OCI-LY7 (cell line): ENCODE measurements around the gene UTP14A. TPM values are rescaled to one million over a fixed set of nuclear protein-coding genes. Genes with fewer than 3 reads are reported as not detected.
A peak's percentile ranks its signal among the peaks of the same experiment; 100 is the strongest.

Experiments
- BruUV-seq: library from RNA; stranded (reverse); fragments of 400-500 nt; replicated peaks from 2 replicates; lab custom pipeline; 2021; lab: Mats Ljungman, UMichigan
- CTCF ChIA-PET: fragments of 300-600 bp; sonication (Branson Sonifier 250); formaldehyde crosslinking; loops from one replicate; lab custom pipeline; 2022; ENCODE audit warnings: antibody characterized with exemption; ENCODE audit not compliant: unreplicated experiment; lab: Charles Lee
- POLR2A ChIA-PET: fragments of 300-600 bp; sonication (Branson Sonifier 250); formaldehyde crosslinking; loops from one replicate; lab custom pipeline; 2022; ENCODE audit warnings: antibody characterized with exemption; lab: Charles Lee
- DNase-seq: peaks from one replicate; pipeline ENCODE4 v3.0.0-alpha.2; 2015; ENCODE audit warnings: low spot score
- H2AFZ ChIP-seq: fragments of 200-600 bp; sonication (generic), shearing (Covaris generic); 2 replicates; pipeline ENCODE4 v1.6.1; 2014; ENCODE audit warnings: mild to moderate bottlenecking, antibody characterized with exemption, low read length, moderate library complexity
- H3K27ac ChIP-seq: fragments of 200-600 bp; sonication (generic); 2 replicates; pipeline ENCODE4 v1.5.1; 2014; ENCODE audit warnings: mixed run types, low read depth, mild to moderate bottlenecking, moderate library complexity, low read length, inconsistent platforms; ENCODE audit not compliant: poor library complexity, severe bottlenecking
- H3K36me3 ChIP-seq: fragments of 200-600 bp; sonication (generic); 2 replicates; pipeline ENCODE4 v1.6.1; 2014; ENCODE audit warnings: mild to moderate bottlenecking, antibody characterized with exemption, low read length, moderate library complexity, mixed read lengths; ENCODE audit not compliant: insufficient read depth
- H3K4me1 ChIP-seq: fragments of 200-600 bp; sonication (generic); 2 replicates; pipeline ENCODE4 v1.5.1; 2014; ENCODE audit warnings: mild to moderate bottlenecking, low read length; ENCODE audit not compliant: insufficient read depth, poor library complexity, severe bottlenecking
- H3K4me2 ChIP-seq: fragments of 200-600 bp; sonication (generic); 2 replicates; pipeline ENCODE4 v1.6.1; 2014; ENCODE audit warnings: mild to moderate bottlenecking, low read length
- H3K4me3 ChIP-seq: fragments of 200-600 bp; sonication (generic); 2 replicates; pipeline ENCODE4 v1.5.1; 2014; ENCODE audit warnings: mild to moderate bottlenecking, low read depth, low read length; ENCODE audit not compliant: poor library complexity, severe bottlenecking
- H3K79me2 ChIP-seq: fragments of 200-600 bp; sonication (generic); 2 replicates; pipeline ENCODE4 v1.6.1; 2016; ENCODE audit warnings: low read depth, mild to moderate bottlenecking, low read length, moderate library complexity, mixed read lengths; ENCODE audit not compliant: insufficient read depth
- H3K9me2 ChIP-seq: fragments of 200-600 bp; sonication (generic); 2 replicates; pipeline ENCODE4 v1.6.1; 2016; ENCODE audit warnings: mild to moderate bottlenecking, low read length, mixed read lengths; ENCODE audit not compliant: insufficient read depth
- H3K9me3 ChIP-seq: fragments of 200-600 bp; sonication (generic); 2 replicates; pipeline ENCODE4 v1.6.1; 2014; ENCODE audit warnings: mild to moderate bottlenecking, mixed run types, low read length, mixed read lengths
- H4K20me1 ChIP-seq: fragments of 200-600 bp; sonication (generic); 2 replicates; pipeline ENCODE4 v1.6.1; 2014; ENCODE audit warnings: mild to moderate bottlenecking, antibody characterized with exemption, low read length, moderate library complexity, mixed read lengths; ENCODE audit not compliant: insufficient read depth
- EZH2phosphoT487 ChIP-seq: fragments of 200-600 bp; sonication (generic); IDR thresholded peaks from 2 replicates; pipeline ENCODE4 v1.6.1; 2018; ENCODE audit warnings: low read depth, borderline replicate concordance, mild to moderate bottlenecking, mixed run types, antibody characterized with exemption, low read length, moderate library complexity, mixed read lengths
- intact Hi-C: fragments of 100-400 bp; cut with micrococcal nuclease; formaldehyde crosslinking; loops from one replicate; pipeline ENCODE4 v1.10.0; 2022; ENCODE audit not compliant: unreplicated experiment
- total RNA-seq, 2 experiments: library from RNA; depleted of rRNA in 1 of 2; stranded (reverse); fragments of >200 nt in 1 of 2; shearing (Covaris generic) in 1 of 2; gene quantifications; 2 replicates each; pipeline ENCODE4 v1.2.3, GENCODE V29; 2014 to 2022
- TF ChIP-seq, protein P1 (sequence below): fragments of 200-600 bp; sonication (generic); conservative IDR thresholded peaks from 2 replicates; pipeline ENCODE4 v1.5.1; 2014; ENCODE audit warnings: mild to moderate bottlenecking, antibody characterized with exemption, low read length, moderate library complexity, mixed read lengths

Gene UTP14A
- total RNA-seq, 2 experiments from 2014 or later: 21.9 to 29.5 TPM

DNA sequence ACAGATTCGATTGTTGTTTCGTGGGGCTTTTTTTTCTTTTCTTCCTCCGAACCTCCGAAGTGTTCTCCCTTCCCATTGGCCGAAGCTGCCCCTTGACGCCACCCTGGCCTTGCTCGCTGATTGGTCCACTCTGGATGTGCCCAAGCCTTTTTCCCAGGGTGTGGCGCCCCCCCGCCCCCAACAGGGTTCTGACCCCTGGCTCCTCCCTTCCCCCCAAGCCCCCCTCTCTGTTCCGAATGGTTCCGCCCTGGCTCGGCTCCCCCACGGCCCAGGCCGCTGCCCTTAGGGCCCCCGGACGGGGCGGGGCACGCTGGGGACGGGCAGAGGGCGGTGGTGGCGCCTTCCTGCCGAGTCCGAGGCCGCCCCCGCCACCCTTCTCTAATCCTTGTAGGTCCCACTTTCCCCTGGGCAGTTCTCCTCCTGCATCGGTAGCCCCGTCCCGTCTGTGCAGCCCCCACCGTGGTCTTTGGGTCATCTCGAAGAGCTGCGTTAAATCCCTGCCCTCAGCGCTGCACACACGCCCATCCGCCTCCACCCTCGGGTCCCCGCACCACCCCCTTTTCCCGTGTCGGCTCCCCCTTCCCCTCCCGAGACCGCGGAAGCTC, 25.5 kb downstream of the UTP14A start:
- Histone ChIP-seq H3K4me3 (peak overlapping the region; percentile 73), H3K79me2 (no peaks in the 10 kb centered on the region), H3K4me2 (peak overlapping the region; percentile 90), H3K4me1 (peaks cover 5% of the 10 kb centered on the region), H2AFZ (peak overlapping the region; percentile 57; the same call in 1 of the 2 replicates), H4K20me1 (no peaks in the 10 kb centered on the region), H3K9me3 (no peaks in the 10 kb centered on the region), H3K36me3 (peaks cover 34% of the 10 kb centered on the region), H3K9me2 (no peaks in the 10 kb centered on the region), H3K27ac (peak overlapping the region; percentile 26)
- peak; percentile 81 for DNase-seq
- CTCF ChIA-PET: interaction anchor here (0.6 kb wide), 1 partner anchor 116 kb away, joined by 3 read pairs; no protein-coding TSS in a partner anchor
- no TSS peak for BruUV-seq
- intact Hi-C loops: loop anchor here (2.0 kb wide), 1 partner anchor 51 kb away; the partner anchor contains the start of gene BCORL1
- no peak for TF ChIP-seq EZH2phosphoT487
- TF ChIP-seq, protein P1, sequence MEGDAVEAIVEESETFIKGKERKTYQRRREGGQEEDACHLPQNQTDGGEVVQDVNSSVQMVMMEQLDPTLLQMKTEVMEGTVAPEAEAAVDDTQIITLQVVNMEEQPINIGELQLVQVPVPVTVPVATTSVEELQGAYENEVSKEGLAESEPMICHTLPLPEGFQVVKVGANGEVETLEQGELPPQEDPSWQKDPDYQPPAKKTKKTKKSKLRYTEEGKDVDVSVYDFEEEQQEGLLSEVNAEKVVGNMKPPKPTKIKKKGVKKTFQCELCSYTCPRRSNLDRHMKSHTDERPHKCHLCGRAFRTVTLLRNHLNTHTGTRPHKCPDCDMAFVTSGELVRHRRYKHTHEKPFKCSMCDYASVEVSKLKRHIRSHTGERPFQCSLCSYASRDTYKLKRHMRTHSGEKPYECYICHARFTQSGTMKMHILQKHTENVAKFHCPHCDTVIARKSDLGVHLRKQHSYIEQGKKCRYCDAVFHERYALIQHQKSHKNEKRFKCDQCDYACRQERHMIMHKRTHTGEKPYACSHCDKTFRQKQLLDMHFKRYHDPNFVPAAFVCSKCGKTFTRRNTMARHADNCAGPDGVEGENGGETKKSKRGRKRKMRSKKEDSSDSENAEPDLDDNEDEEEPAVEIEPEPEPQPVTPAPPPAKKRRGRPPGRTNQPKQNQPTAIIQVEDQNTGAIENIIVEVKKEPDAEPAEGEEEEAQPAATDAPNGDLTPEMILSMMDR: no peak
- POLR2A ChIA-PET: interaction anchor here (0.6 to 1.6 kb wide), 5 partner anchors 22 to 276 kb away, joined by 5 to 6 read pairs (median 5); no protein-coding TSS in a partner anchor

DNA sequence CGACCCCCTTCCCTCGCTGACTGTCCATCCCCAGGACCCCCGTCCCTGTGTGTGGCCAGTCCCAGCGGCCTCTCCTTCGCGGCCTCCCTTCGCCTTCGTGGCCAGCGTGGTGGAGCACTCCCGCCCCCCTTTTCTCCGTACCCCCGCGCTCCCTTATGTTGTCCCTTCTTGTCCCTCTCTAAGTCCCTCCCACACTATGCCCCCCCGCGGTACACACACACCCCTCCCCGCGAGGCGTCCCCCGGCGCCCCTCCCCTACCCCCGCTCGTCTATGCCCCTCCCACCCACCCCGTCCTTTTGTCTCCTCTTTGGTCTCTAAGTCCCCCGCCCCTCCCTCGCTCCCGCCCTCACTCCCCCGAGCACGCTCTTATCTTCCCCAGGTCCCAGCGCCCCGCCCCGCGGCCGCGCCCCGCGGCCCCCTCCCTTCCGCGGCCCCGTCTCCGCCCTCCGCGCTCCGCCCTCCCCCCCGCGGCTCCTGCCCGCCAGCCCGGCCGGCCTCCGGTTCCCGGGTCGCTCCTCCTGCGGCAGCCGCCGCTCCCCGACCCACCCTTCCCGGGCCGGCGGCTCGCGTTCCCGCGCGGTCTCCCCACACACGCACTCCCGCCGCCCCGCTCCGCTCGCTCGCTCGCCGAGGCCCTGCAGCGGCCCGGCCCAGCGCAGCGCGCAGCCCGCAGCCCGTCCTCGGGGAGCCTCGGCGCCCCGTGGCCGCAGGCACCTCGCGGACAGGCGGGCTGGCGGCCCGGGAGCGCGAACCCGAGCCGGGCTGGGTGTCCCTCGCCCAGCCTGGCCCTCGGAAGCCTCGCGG, 26.3 kb downstream of the UTP14A start:
- Histone ChIP-seq H3K9me2 (no peaks in the 10 kb centered on the region), H2AFZ (peak overlapping the region; percentile 57; the same call in 1 of the 2 replicates), H3K27ac (peak overlapping the region; percentile 26), H3K9me3 (no peaks in the 10 kb centered on the region), H3K4me2 (peak overlapping the region; percentile 90), H3K36me3 (peaks cover 27% of the 10 kb centered on the region), H3K79me2 (no peaks in the 10 kb centered on the region), H3K4me3 (peak overlapping the region; percentile 73), H4K20me1 (no peaks in the 10 kb centered on the region), H3K4me1 (peaks cover 5% of the 10 kb centered on the region)
- TF ChIP-seq EZH2phosphoT487: no peak
- TF ChIP-seq, protein P1: no peak
- BruUV-seq: no TSS peak
- intact Hi-C loops: loop anchor here (2.0 kb wide), 1 partner anchor 51 kb away; the partner anchor contains the start of gene BCORL1
- peak; percentile 72 for DNase-seq
- ChIA-PET POLR2A (interaction anchor here (1.6 kb wide), 1 partner anchor 30 kb away, joined by 5 read pairs; no protein-coding TSS in a partner anchor), CTCF (interaction anchor here (0.6 kb wide), 1 partner anchor 115 kb away, joined by 3 read pairs; no protein-coding TSS in a partner anchor)
